PFSK-1 (cell line): Measurements from ENCODE around the gene GPR155.

Source experiments
- POLR2AphosphoS5 ChIP-seq: IDR thresholded peaks from 2 replicates; pipeline ENCODE4 v1.6.1; 2012; ENCODE audit warnings: low read depth, mild to moderate bottlenecking, control low read depth, low read length, moderate library complexity
- SIN3A ChIP-seq: IDR thresholded peaks from 2 replicates; pipeline ENCODE4 v1.6.1; 2012; ENCODE audit warnings: mild to moderate bottlenecking, low read length, moderate library complexity, borderline replicate concordance; ENCODE audit not compliant: insufficient read depth
- TAF1 ChIP-seq: IDR thresholded peaks from 2 replicates; pipeline ENCODE4 v1.6.1; 2012; ENCODE audit warnings: low read length, control low read depth, borderline replicate concordance; ENCODE audit not compliant: insufficient read depth
- TF ChIP-seq, protein P1 (sequence below), 2 experiments: IDR thresholded peaks; 2 replicates each; pipeline versions ENCODE4 v1.6.1 to v1.8.0; 2011 to 2012; ENCODE audit warnings: low read depth in 2 of 2, low read length in 2 of 2, control low read depth in 1 of 2, inconsistent platforms in 1 of 2, mild to moderate bottlenecking in 1 of 2, moderate library complexity in 1 of 2; ENCODE audit not compliant: insufficient read depth in 1 of 2

DNA sequence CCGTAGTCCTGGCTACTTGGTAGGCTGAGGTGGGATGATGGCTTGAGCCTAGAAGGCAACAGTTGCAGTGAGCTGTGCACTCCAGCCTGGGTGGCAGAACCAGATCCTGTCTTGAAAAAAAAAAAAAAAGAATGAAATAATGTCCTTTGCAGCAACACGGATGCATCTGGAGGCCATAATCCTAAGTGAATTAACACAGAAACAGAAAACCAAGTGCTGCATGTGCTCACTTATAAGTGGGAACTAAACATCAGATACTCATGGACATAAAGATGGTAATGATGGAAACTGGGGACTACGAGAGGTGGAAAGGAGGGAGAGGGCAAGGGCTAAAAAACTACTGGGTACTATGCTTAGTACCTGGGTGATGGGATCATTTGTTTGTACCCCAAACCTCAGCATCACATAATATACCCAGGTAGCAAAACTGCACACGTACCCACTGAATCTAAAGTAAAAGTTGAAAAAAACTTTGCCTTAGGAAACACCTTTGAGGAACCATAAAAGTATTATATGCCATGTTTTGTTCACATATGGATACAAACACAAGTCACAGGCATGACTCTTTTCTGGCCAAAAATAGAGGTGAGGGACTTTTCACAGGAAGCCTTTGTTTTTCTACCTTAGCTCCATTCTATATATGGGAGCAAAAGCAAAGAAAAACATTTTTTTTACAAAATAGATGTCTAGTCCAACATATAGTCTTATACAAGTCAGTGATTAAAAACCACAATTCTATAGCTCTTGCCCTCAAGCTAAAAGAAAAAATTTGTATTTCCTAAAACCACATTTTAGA lies 36.6 kb downstream of the GPR155 start:
- TF ChIP-seq POLR2AphosphoS5 (no peak), TAF1 (no peak), SIN3A (no peak)
- TF ChIP-seq, protein P1, sequence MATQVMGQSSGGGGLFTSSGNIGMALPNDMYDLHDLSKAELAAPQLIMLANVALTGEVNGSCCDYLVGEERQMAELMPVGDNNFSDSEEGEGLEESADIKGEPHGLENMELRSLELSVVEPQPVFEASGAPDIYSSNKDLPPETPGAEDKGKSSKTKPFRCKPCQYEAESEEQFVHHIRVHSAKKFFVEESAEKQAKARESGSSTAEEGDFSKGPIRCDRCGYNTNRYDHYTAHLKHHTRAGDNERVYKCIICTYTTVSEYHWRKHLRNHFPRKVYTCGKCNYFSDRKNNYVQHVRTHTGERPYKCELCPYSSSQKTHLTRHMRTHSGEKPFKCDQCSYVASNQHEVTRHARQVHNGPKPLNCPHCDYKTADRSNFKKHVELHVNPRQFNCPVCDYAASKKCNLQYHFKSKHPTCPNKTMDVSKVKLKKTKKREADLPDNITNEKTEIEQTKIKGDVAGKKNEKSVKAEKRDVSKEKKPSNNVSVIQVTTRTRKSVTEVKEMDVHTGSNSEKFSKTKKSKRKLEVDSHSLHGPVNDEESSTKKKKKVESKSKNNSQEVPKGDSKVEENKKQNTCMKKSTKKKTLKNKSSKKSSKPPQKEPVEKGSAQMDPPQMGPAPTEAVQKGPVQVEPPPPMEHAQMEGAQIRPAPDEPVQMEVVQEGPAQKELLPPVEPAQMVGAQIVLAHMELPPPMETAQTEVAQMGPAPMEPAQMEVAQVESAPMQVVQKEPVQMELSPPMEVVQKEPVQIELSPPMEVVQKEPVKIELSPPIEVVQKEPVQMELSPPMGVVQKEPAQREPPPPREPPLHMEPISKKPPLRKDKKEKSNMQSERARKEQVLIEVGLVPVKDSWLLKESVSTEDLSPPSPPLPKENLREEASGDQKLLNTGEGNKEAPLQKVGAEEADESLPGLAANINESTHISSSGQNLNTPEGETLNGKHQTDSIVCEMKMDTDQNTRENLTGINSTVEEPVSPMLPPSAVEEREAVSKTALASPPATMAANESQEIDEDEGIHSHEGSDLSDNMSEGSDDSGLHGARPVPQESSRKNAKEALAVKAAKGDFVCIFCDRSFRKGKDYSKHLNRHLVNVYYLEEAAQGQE (IDR thresholded peaks at IDR 0.05; ENCODE audit: insufficient read depth in 1 of 2, low read depth in 2 of 2, low read length in 2 of 2), result no peak
